HG03457 (cell line): ENCODE measurements around the gene PLN.

Source experiments
- ATAC-seq: cut with Tn5 transposase; IDR thresholded peaks from one replicate; pipeline ENCODE4 v1.9.1; 2021; ENCODE audit warnings: moderate number of reproducible peaks; ENCODE audit not compliant: unreplicated experiment

Gene PLN

DNA sequence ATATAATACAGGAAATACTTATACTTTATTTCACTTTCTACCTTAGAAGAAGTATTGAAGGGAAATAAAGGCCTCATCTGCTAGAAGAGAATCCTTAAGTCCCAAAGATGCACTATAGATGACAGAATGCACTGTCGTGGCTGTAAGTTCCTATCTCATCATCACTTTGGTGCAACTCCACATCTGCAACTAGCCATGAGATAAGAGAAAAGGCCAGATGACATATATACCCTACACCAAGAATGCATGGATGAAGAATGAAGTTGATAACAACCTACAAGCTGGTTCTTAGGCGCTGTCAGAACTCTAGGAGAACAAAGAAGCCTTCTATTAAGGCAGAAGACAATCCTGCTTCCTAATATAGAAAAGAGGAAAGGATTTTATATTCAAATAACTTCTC is 11.6 kb upstream of the PLN start:
- ATAC-seq, result no peak

DNA sequence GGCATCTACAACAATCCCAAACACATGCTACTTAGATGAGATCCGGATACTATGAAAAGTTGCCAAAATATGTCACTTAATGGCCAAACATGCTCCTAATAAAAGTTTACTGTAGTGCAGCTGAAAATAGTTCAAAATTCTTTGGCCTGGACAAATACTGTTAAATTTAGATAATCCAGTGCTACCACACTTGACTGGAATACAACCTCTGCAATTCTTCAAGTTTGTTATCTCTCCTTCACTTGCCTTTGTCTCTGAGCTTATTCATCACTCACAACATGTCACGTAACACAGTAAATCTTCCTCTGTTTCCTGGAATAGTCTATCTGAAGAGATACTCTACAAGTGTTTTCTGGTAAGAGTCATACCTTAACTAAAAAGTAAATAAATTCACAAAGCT is 10.5 kb upstream of the PLN start:
- no peak for ATAC-seq

DNA sequence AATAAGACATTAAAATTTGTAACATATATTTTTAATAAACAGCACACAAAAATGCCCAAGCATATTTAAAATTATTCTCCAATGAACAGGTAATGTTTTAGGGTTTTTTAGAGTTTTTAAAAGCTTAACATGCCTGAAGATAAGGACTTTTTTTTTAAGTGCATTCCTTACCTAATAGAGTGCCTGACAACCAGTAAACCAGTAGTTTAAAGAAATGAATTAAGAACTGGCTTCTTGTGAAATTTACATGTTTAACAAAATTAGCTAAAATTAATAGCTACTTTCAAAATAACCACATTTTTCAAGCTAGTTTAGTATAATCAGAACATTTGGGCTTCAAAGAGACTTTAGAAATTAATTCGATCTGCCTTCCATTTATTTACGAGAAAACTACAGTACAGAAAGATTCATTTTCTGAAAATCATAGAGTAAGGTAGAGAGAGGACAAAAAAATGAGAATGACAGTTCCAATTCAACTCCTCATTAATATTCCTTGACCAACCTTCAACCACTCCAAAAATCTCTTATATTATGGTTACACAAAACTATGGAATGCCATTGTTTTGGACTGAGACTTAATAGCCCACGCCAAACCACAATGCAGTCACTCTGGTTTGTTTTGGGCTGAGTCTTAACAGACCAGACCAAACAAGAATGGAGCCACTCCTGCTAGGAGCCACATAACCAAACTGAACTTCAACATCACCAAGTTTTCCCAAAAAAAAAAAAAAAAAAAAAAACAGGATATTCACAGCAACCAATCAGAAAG is 5.7 kb upstream of the PLN start:
- no peak for ATAC-seq

DNA sequence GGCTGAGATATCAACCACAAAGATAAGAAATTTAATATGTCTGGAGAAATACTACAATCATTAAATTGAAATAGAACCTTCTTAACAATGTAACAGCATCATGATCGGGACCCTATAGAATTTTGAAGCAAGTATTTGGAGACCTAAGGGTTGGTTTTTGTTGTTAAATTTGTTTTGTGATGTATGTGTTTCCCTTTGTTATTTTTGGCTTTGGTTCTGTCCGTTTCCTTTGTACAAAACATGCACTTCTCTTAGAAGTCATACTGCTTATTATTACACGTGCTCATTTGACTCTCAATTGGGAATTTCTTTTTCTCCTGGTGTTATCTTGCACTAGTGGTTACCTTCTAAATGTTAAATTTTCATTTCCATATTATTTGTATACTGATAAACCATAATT is 4.0 kb upstream of the PLN start:
- ATAC-seq, result no peak

DNA sequence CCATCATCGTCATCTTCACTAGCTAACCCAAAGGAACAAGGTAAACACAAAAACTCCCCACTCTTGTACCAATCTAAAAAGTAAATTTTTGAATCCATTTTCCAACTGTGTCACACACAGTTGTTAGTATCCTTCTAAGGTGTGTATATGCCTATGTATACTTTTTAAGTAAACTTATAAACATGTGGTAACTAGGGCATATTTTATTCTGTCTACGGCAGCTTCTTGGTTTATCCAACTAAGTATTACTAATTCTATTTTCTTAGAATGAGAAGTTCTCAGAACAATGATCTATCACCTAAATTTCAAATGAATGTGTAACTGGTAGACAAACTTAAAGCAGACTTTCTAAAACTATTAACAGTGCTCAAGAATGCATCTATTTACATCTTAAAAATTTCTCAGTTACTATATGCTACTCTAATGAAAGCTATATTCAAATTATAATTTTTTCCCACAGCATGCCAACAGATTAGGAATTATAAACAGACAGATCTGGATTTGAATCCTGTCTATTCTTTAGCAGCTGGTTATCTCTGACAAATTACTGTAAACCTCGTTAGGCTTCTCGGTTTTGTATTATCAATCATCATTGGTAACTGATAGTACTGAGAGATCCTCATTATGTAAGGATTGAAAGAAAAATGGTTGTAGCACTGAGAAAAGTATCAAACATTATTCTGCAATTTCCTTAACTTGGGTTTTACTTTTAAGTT is 1.8 kb upstream of the PLN start:
- ATAC-seq, result no peak

DNA sequence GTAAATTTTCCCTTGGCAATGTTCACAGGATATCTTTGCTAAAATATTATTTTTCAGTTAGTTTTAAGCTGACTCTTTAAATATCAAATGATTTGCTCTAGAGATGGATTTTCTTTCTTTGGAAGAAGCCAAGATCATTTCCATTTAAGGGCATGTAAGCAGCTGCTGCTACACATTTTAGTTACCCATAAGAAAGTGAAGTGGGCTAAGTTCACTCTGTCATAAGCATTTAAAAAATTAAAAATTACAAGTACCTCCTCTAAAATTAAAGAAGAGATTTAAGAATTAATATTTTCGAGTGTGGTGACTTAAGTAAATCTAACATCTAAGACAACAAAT is 1.2 kb upstream of the PLN start:
- no peak for ATAC-seq

DNA sequence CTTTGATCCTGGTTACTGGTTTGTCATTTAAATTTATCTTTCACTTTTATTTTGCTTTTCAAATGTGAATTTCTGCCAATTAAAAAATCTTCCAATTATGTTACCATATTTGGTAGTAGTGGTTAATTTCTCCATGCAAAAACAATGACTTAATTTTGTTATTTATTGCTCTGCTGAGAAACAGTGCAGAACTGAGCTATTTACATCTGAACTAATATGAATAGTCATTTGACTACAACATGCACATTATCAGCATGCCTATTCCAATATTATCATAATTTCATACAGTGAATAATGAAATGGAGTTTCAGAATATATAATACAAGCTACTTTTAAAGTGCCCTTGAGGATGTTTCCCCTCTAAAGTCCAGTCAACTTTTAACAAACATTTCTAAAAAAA is 517 bp downstream of the PLN start:
- no peak for ATAC-seq

DNA sequence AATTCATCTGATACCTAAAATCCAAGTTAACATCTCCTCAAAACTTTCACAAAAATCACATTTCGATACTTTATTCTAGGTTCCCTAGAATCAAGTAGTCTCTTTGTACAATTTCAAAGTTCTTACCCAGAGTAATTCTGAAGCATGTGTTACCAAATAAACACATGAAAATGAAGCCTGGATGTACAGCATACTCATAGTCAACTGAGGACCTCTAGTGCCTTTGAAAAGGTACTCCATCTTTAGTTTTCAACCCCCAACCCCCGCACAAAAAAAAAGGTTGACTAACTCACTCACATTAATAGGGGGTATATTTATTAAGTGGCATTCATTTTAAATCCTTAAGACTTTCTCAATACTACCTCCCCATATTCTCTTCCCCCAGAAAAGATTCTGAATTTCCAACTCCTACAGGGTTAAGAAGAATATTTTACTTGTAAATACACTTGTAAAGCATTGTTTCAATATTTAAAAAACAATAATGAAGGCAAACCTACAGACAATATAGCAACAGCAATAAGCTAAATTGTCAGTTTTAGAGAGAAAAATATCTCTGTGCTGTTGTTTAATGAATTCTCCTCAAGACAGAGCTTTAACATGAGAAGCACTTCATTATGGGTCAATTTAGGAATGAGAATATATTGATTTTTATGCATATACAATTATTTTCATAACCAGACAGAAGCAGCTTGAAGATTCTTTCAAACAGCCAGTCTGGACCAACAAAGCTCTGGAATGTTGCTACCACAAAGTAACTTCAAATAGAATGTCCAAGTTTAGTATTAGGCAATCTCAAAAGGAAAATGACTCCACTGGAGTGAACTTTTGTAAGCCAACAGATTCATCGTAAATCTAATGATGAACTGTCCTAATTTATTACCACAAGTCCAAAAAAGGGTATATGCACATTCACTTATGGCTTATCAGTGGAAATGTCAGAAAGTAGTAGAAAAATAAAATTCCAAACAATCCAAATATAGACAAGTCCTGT is 3.3 kb downstream of the PLN start:
- peak; percentile 79 for ATAC-seq

DNA sequence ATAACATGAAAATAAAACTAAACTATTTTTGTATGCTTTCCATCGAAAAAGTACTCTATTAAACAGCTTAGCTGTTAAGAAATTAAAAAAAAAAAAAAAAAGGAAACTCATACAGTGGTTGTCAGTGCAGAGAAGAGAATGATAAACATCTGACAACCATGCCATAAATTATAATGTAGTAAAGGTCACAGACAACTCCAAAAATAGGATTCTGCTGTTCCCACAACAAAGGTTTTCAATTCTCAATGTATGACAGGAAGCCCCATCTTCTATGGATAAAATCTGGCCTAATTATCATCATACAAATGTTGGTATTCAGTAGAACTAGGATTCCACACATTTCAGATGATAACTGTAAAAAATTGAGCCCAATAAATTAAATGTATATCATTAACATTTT is 5.0 kb downstream of the PLN start:
- no peak for ATAC-seq

DNA sequence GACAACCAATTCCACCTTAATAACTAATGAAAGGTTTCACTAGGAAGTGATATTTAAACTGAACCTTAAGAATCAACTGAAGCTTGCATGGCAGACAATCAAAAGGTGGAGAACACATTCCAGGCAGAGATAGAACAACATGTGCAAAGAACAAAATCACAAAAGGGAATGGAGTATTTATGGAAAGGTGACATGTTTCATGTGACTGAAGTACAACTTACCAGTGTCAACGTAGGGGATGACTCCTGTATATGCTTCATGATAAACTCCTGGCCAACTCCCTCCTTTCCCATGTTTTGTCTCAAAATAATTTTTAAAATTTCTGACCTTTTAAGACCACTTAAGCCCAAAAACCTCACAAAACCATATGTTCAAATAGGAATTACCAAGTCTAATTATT is 6.6 kb downstream of the PLN start:
- no peak for ATAC-seq

DNA sequence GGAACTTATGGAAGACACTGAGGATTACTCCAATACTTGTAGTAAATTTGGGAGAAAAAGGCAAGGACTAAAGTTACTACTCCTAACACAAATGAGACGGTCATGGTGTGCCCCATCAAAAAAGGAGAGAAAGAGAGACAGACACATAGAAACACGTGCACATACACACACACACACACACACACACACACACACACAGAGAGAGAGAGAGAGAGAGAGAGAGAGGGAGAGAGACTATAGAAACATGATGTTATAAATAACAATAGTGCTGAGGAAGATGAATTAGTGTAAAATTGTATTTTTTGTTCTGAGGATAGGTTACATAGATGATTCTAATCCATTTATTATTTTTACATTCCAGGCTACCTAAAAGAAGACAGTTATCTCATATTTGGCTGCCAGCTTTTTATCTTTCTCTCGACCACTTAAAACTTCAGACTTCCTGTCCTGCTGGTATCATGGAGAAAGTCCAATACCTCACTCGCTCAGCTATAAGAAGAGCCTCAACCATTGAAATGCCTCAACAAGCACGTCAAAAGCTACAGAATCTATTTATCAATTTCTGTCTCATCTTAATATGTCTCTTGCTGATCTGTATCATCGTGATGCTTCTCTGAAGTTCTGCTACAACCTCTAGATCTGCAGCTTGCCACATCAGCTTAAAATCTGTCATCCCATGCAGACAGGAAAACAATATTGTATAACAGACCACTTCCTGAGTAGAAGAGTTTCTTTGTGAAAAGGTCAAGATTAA is 10.5 kb downstream of the PLN start:
- peak; percentile 49 for ATAC-seq

DNA sequence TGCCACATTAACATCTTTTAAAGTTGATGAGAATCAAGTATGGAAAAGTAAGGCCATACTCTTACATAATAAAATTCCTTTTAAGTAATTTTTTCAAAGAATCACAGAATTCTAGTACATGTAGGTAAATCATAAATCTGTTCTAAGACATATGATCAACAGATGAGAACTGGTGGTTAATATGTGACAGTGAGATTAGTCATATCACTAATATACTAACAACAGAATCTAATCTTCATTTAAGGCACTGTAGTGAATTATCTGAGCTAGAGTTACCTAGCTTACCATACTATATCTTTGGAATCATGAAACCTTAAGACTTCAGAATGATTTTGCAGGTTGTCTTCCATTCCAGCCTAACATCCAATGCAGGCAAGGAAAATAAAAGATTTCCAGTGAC is 11.6 kb downstream of the PLN start:
- peak; percentile 70 for ATAC-seq

DNA sequence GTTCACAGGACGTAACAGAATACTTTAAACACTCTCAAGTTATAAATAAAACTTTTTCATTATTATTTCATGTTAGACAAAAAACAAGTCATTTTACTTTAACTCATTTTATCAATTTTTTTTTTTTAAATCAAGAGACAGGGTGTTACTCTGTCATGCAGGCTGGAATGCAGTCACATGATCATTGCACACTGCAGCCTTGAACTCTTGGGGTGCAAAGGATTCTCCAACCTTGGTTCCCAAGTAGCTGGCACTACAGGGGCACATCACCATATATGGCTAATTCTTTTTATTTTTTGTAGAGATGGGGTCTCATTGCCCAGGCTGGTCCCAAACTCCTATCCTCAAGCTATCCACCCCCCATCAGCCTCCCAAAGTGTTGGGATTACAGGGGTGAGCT is 14.2 kb downstream of the PLN start:
- no peak for ATAC-seq

DNA sequence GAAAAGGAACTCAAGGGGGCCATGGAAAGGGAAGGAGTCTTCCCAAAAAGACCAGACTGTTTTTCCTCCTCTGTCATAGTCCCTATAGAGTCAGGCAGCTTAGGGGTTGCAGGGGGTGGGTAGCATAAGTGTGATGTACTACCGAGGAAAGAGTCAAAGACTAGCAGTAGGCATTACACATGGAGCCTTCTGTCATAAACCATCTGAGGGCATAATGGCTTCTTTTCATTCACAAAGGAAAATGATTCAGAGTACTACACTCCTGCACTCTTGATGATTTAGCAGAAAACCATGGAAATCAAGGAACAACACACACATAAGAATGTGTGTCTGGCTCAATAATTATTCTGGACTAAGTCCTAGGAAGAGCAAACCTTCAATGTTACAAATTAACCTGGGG is 14.9 kb downstream of the PLN start:
- ATAC-seq, result no peak

DNA sequence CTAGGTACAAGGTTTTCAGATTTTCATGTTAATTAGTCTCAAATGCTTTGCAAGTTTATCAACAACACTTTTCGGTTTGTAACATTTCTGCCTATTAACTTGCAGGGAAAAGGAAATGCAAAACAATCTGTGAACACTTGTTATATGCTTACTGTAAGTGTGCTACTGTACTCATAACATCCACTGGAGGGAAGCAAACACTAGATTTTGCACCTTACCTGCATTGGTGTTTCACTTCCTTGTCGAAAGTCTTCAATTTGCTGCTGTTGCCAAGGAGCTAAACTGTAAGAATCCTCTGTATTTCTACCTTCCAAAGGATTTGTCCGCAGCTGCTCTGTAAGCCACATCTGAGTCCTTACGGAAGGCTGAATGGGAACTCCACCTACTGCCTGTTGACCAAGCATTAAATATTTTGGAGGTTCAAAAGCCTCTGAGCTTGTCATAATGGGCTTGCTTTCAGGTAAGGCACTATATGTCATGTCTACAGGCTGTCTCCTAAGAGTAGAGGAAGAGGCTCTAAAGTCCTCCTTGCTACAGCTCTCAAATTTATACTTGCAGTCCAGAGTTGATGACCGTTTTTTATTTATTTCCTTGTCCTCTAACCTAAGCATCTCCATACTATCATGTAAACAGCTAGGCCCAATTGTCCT is 17.3 kb downstream of the PLN start:
- ATAC-seq, result peak; percentile 98

DNA sequence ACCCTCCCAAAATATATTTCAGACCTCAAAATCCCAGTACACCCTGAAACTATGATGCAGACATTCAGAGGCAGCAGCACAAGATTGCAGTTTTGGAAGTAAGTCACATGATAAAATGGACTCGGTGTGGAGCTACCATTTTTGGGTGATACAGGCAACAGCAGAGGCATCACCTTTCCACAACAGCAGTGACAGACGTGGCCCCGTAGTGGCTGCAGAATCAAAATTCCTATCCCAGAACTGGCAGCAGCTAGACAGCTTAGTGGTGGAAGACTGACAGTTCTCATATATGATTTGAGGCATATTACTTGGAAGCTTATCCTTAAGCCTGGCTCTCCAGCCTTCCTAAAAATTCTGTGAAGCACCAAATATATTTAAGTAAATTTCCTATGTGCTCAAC is 19.9 kb downstream of the PLN start:
- no peak for ATAC-seq

DNA sequence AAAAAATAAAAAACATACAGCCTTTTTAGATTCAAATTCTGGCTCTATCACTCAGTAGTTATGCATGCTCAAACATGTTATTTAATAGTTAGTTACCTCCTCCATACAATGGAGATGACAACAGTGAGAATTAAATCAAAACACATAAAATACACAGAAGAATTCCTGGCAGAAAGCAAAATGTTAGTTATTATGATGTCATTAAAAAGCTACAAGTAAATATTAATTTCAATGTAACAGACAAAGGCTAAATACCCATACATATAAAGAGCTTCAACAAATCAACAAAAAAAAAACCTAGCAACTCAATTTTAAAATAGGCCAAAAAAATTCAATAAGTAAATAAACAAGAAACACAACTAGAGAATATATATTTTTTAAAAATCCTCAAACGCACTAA is 21.4 kb downstream of the PLN start:
- no peak for ATAC-seq

DNA sequence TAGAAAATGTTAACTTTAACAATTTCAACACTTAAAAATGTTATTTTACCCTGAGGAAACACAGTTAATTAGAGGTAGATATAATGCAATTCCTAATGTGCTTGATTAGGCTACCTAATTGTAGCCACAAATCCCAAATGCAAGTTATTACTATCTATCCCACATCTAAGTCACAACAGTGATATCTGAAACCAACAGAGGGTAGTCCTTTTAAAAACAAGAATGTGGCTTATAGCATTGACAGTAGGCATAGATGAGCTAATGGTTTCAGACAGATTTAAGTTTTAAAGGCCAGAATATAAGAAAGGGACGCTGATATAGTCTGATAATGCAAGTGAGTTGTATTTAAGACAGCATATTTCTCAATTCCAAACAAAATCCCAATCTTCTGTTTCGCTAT is 23.0 kb downstream of the PLN start:
- ATAC-seq, result no peak

DNA sequence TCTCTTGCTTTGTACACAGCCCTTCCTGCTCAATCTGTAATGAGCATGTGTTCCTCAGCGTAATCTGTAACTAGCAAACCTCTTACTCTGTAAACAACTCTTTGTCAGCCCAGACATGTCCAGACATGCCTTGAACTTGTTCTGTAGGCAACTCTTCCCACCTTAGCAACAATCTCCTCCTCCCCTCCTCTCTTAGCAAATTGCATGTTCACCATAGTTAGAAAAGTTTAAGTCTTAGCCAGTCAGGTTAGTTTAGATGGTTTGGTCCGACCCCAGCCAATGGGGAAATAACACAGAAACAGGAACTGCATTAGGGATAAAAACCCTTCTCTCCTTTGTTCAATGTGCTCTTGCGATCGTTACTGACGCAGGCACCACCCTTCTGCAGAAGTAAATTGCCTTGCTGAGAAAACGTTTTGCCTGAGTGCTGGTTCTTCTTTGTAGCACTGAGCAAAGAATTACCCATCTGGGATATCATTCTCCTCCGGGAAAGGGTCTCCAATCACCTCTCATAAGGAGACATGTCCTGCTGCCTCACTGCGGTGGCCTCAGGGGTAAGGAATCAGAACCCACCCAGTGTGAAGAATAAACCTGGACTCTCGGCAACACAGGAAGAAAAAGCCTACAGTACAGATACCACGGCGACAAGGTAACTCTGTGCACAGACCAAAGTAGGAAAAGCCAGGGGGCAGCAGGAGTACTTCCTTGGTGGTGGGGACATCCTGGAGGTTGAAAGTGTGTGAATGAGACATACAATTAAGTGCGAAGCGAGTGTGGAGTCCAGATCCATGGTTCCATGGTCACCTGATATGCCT is 26.2 kb downstream of the PLN start:
- no peak for ATAC-seq

DNA sequence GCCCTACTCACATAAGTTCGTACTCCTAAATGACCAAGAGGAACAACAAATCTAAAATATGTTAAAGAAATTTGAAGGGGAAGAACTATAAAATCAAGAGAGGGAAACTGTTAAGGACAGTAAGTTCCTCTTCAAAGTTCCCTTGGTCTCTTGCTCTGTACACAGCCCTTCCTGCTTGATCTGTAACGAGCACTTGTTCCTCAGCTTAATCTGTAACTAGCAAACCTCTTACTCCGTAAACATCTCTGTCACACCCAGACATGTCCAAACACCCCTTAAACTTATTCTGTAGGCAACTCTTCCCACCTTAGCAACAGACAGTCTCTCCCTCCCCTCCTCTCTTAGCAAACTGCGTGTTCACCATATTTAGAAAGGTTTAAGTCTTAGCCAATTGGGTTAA is 29.9 kb downstream of the PLN start:
- ATAC-seq, result no peak
